ENCODE data around the gene GRAP.
A peak's percentile ranks its signal among the peaks of the same experiment; 100 is the strongest.
"Not testable (repeated sequence)": the region's sequence is repeated elsewhere in the genome, so short reads cannot be mapped to it uniquely, and the experiment has no call there.

The GRAP gene

DNA sequence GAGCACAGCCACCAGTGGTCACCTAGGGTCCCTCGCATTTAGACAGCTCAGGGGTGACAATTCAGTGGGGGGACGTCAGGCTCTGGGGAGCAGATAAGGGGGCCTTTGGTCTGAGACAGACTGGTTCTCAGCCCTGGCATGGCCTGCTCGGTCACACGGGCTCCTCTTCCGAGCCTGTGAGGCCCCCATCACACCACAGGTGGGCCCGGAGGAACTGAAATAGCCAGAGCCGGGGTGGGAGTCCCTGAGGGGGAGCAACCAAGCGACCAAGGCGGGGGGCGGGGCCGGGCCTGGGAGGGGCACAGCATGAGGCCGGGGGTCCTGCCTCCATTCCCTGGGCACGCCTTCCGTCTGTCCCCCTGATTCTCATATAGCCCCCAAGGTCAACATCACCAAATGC is 4.4 kb downstream of the GRAP start:
- not testable (repeated sequence) for DNase-seq

DNA sequence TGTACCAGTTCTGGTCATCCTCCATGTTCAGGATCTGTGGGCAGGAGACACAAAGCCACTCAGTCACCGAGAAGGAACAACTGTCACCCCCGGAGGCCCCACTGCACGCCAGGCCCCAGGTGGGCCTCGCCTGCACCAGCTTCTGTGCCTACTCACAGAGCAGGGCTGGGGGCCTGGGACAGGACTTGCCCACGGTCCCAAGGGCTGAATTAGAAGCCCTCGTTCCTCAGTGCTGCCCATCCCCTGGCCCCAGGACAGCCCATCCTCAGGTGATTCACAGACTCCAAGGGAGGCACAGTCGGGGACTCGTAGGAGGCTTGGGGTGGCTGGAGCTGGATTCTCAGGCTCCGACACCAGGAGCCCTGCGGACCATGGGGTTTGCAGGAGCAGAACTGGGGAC is 4.9 kb downstream of the GRAP start:
- not testable (repeated sequence) for DNase-seq

DNA sequence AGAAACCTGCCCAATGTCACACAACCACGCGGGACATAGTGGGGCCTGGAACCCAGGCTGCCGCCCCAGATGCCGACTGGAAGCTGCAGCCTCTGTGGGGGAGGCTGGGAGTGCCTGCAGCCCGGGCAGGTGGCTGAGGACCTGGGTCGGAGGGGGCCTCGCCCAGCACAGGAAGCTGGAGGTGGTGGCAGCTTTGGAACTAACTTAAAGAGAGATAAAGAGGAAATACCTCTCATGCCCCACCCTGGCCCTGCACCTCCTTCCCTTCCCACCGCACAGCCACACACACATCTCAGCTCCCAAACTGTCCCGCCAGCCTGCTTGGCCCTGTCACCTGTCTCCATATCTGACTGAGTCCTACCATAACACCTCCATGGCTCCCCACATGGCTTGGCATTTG is 6.4 kb downstream of the GRAP start:
- not testable (repeated sequence) for DNase-seq

DNA sequence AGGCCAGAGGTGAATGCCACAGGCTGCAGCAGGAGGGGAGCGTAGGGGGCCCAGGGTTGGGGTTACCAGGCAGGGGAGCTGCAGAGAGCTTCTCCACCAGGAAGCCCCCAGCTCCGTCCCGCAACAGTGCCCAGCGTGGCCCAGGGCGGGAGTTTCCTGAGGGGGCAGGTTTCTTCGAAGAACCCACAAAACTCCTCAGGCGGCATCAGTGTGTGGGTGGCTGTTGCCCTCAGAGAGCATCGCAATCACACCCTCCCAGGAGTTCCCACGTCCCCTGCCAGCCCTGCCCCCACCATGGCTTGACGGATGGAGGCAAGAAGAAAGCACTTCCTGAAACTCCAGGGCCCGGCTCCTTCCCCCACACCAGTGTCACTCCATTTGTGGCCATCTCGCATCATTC is 8.0 kb downstream of the GRAP start:
- not testable (repeated sequence) for DNase-seq

DNA sequence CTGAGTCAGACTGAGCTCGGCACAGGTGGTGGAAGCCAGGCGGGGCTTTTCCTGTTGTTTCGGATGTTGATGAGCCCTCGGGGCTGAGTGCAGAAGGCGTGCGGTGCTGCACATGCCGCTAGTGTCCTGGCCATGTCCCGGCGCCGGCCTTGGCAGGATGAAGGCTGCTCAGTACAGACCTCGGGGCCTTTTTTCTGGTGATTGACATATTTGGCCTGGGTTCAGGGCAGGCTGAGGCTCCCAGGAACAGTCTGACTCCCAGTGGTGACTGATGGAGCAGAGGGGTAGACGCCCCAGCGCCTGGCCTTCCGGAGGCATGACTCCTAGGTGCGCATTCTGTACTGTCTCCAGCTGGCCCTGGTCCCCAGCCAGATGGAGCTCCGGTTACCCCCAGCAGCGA is 8.8 kb downstream of the GRAP start:
- not testable (repeated sequence) for DNase-seq

DNA sequence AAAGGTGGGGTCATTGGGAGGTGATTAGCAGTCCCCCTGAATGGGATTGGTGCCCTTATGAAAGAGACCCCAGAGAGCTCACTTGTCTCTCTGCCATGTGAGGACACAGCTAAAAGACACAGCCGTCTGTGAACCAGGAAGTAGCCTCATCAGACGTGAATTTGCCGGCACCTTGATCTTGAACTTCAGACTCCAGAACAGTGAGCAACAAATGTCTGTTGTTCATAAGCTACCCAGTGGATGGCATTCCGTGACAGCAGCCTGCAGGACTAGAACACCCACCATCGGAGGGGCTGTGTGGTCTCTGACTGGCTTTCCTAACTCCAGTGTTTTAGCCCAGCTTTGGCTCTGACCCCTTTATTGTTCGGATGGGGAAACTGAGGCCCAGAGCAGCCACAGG is 9.2 kb downstream of the GRAP start:
- DNase-seq, result not testable (repeated sequence)

DNA sequence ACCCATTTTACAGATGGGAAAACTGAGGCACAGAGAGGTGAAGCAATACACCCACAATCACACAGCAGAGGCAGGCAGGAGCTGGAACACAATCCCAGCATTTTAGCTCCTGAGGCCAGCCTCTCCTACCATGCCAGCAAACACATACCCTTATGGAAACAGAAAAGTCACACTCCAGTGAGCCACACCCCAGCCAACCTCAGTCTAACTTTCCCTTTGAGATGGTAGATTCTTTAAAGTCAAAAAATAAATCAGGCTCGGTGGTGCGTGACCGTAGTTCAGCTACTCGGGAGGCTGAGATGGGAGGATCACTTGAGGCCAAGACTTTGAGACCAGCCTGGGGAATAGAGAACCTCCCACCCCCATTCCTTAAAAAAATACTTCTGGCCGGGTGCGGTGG is 10.6 kb downstream of the GRAP start:
- not testable (repeated sequence) for DNase-seq

DNA sequence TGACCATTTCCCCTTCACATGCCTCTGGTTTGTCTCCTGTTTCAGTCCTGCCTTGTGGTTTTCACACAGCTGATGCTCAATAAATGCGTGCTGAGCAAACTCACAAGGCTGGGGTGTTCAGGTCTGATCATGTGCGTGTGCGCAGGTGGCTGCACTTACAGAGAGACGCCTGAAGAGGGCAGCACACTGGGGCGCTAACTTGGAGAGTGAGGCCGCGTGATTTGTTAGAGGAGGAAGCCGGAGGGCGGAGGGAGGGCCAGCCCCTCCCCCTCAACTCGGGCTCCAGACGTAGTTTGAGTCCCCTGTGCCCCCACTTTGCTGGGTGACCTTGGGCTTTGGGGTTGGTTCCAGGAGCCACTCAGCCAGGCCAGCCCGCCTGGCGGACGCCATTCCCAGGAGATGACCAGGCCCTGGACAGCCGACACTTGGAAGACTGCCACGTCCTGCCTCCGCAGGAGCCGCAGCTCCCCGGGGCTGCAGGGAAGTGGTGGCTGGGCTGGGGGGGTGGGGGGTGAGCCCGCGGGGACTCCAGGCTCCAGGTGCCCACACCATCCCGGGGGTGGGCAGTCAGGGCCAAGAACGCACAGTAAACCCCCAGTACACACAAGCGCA is 14.3 kb downstream of the GRAP start:
- not testable (repeated sequence) for DNase-seq

DNA sequence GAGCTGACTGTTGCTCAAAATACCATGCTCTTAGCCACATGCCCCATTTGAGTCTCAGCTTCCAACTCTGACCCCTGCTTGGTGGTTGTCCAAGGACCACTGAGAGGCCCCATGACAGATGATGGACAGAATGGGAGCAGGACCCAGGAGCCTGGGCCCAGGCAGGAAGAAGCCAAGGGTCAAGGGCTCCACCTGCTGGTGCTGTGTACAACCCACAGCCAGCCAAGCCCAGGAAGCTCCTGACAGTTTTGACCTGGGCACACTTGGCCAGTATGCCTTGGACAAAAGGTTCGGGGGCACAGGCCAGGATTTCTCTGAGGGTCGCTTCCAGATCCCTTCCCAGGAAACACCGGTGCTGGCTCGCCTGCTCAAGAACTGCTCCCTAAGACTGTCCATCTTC is 15.0 kb downstream of the GRAP start:
- DNase-seq, result not testable (repeated sequence)

DNA sequence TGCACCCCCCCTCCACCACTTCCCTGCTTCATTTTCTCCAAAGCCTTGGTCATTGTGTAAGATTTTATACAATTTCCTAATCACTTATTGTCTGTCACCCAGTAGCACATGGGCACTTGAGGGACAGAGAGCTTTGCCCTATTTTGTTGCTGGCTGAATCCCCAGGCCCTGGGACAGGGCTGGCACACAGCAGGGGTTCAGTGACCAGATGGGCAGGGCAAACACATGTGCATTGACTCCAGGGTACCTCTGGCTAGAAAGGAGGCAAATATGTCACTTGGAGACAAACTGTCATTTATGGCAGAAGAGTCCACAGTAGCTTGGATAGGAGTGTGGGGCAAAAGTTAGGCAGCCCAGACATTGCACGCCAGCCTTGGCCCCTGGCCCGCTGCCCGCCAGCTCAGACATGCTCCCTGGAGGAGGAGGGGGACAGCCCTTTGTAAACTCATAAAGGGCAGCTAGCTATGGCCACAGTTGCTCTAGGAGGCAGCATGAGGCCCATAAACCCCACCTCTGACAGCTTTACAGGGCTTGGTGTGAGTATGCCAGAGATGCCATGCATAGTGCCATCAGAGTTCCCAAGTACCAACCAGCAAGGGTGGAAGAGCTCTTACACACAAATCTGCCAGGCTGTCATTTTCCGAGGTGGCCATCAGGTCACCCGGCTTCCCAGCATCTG is 15.8 kb downstream of the GRAP start:
- DNase-seq, result not testable (repeated sequence)

DNA sequence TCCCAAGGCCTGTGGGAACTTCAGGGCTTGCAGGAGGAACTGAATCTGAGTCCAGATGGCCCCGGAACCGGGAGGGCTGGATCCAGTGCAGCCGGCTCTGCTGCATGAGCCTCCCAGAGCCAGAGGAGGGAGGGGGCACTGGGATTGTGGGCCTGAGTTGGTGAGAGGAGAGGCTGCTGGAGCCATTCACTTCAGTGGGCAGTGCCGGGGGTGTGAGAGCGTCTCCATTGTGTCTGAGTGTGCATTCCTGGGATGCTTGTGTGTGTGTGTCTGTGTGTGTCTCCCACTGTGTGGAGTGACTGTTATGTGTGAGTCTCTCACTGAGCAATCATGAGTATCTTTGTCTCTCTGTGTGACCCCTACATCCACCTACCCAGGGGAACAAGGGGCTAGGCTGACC is 17.0 kb downstream of the GRAP start:
- DNase-seq, result not testable (repeated sequence)

DNA sequence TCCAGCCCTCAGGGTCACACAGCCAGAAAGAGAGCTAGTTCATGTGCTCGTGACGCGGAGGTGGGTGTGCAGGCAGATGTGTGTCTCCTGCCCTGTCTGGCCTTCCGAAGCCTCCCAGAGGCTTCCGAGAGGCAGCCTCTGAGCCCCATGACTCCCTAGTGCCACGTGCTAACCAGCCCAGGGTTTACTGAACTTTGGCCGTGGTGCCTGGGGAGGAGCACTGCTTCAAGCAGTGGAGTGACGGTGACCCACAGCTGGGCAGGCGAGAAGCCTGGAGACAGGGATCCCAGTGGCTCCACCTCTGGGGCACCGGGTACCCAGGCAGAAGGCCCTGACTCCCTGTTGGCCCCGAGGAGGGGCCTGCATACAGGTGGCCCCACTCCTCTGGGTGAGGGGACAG is 18.1 kb downstream of the GRAP start:
- DNase-seq, result not testable (repeated sequence)

DNA sequence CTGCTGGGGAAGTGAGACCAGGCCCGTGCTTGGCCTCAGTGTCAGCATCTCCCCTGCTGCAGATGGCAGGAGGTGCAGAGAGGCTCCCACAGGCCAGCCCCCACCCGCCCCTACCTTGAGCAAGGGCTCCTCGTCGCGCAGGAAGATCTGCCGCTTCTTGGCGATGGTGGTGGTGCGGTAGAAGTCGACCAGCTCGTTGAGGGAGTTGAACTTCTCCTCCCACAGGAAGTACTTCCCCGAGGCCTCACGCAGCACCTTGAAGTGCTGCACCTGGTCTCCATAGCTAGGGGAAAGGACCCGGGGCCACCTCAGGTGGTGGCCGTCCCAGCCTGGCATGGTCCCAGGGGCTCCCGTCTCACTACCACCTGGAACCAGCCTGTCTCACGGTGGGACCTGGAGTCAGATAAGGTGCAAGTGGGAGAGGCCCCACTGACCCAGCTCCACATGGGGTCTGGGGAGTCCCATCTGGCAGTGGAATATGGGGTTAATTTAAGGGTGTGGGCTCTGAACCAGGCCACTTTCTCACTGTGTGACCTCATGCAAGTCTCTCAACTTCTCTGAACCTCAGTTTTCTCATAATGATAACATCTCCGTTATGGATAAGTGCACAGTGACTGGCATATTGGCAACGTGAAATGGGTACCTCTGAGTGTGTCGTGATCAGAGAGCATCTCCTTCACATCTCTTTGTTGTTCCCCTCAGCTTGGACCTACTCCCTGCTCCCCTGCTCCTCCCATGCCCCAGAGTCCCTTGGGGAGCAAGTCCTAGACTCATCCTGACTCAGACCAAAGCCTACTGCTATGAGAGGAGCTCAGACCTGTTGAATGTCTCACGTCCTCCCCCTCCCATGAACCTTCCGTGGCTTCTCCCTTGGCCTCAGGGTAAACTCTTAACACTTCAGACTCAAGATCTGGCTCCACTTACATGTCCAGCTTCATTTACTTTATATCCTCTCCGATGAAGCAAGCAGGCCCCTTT is 22.4 kb downstream of the GRAP start:
- DNase-seq, result peak; percentile 24

DNA sequence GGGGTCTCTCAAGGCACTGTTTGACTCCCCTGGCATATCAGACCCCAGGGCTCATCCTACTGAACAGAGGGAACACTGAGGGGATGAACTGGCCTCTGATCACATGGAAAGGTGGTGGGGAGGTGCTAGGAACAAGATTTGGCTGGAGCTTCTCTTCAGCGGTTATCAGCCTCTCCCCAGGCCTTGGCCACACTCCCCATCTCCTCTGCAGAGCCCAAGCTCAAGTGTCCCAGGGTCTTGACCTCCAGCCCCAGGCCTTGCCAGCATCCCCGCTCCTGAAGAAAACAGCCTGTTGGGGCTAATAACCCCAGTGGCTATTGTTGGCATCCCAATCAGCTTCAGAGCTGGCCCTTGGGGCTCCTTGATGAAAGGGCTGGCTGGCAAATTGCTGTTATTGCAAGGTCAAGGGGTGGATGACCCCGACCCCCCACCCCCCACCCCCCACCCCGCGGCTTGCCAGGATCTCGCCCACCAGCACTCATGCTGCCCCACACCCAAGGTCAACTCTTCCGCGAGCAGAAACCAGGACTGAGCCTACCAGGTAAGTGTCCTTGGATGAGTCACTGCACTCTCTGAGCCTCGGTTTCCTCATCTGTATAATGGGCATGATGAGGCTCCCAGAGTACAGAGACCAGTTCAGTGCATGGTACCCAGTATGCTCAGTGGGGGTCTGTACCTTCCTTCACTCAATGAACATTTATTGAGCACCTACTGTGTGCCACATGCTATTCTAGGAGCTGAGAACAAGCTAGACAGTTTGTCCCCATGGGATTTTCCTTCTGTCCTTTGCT is 23.4 kb downstream of the GRAP start:
- DNase-seq, result no peak

DNA sequence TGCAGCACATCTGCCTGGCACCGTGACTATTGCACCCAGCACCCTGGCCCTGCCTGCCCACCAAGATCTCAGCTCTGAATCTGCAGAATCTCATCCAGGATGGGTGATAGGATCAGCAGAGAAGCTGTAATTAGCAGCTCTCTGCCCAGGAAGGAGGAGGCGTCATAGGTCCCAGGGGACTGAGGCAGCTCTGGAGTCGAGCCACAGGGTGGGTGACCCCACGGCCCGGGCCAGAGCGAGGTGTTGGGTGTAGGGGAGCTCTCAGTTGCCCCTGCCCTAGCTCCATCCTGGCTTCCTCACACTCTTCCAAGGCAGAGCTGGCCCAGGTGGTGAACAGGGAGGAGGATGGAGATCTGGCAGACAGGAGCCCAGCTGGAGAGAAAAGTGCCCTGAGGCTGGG is 24.0 kb downstream of the GRAP start:
- no peak for DNase-seq

DNA sequence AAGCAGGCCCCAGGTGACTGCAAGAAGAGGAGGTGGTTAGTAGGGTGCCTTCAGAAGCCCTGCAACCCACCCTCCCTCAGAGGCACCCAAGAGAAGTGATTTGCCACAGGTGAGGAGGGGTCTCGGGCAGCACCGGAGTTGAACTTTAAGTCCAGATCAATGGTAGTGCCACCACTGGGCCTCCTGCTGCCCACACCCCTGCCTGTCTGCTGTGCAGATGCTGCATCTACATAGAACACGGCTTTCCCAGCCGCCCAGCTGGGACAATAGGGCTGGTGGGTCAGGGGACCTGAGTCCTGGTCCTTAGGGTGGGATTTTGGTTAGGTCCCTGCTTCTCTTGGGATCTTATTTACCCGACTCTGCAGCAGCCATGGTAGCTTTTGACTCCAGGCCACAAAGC is 24.6 kb downstream of the GRAP start:
- no peak for DNase-seq

DNA sequence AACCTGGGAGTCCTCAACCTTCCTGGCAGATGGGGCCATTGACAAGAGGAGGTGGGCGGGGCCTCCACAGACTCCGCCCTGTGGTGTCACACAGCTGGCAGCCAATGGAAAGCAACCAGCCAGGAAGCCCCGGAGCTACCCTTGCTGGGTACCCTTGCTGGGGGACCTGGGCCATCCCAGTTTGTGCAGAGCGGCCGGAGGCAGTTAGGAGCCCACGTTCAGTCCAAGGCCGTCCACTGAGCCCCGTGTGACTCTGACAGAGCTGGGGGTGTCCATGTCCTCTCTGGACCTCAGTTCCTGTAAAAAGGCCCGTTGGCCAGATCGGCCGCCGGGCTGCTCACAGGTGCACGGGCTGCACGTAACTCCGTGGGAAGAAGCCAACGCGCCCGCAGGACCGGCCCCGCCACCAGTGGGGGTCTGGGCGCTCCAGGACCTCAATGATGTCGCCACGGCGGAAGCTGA is 25.1 kb downstream of the GRAP start:
- no peak for DNase-seq

DNA sequence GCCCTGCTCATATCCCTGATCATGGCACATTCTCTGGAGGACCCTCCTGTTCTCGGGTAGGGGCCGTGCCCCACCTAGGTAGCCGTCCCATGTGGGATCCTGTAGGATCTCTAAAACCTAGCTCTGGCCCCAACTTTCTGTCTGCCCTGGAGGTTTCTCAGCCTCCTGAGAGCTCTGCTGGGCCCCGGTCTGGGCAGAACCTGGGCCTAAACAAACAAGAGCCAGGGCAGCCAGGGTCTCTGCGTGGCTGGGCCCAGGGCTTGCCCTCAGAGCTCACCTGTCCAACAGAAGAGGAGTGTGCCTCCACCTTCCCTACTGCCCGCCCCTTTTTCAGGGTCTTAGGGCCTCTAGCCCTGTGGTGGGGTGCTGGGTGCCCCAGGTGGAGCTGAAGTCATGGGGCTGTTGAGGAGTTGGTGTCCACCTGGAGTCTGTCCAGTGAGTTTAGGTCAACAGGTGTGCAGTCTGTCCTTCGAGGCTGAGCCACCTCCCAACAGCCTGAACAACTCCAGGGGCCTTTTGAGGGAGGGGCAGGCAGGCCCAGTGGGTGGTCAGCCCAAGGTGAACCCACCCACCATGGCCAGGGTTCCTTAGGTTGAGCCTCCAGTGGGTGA is 25.6 kb downstream of the GRAP start:
- not testable (repeated sequence) for DNase-seq

DNA sequence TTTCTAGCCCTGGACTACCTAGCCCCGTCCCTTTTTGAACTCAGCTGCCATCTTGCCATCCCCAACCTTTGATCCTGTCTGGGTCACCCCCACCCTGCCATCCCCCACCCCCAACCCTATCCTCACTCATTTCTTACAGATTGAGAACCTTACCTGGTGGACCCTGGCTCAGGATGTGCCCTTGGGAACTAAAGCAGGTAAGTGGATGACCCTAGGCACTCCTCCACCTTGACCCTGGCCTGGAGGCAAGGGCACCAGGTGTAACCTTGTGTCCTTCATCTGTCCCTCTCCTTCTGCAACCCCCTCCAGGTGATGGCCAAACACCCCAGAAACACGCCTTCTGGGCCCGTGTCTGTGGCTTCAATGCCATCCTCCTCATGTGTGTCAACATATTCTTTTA is 26.7 kb downstream of the GRAP start:
- DNase-seq, result no peak

DNA sequence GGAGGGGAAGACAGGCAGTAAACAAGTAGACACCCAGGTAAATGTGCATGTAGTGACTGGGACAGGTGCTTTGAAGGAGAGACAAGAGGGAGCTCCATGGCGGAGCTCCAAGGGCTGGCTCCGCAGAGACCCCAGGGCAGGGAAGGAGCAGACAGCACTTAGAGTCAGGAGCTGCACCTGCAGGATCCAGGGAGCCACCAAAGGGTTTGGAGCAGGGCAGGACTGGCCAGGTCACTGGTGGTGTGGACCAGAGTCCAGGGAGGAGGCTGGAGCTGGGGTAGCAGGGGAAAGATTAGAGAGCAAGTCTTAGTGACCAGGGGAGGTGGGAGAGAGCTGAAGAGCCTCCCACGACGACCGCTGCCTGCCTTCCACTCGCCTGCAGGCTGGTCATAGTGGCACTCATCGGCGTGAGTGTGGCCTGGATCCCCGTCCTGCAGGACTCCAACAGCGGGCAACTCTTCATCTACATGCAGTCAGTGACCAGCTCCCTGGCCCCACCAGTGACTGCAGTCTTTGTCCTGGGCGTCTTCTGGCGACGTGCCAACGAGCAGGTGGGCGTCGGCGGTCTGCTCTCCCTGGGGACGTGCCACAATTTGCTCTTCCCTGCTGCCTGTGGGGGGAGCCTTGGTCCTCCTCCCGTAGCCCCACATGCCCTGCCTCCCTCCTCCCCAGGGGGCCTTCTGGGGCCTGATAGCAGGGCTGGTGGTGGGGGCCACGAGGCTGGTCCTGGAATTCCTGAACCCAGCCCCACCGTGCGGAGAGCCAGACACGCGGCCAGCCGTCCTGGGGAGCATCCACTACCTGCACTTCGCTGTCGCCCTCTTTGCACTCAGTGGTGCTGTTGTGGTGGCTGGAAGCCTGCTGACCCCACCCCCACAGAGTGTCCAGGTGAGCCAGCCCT is 27.5 kb downstream of the GRAP start:
- no peak for DNase-seq

DNA sequence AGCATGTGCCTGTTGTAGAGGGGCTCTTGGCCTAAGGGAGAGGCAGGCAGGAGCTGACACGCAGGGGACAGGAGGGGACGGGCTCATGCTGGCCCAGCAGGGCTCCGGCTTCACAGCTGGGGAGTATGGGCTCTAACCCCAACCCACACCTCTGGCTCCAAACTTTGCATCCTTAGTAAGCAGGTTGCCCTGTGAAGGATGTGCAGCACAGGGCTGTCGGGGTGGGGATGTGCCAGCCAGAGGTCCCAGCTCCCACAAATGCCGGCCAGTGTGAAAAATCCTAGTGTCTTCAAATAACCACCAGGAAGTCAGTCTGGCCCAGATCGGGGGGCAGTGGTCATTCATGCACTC is 28.2 kb downstream of the GRAP start:
- no peak for DNase-seq
